CD4-positive, alpha-beta T cell treated with Interleukin-2 at 100 ng/mL for 4 hours (primary cell): ENCODE data around the gene BIN2.
A peak's percentile ranks its signal among the peaks of the same experiment; 100 is the strongest.

Source experiments
- DNase-seq: peaks from one replicate; pipeline ENCODE4 v3.0.0-alpha.2; 2020; ENCODE audit warnings: low spot score

The BIN2 gene

GRCh38 chr12:51254536-51254935 is 69.4 kb downstream of the BIN2 start:
- no peak for DNase-seq

GRCh38 chr12:51253276-51253675 is 70.7 kb downstream of the BIN2 start:
- no peak for DNase-seq

- DNase-seq, result no peak
These were observed 76.3 kb downstream of the BIN2 start for GRCh38 chr12:51247523-51248206.

GRCh38 chr12:51246254-51246853 is 77.6 kb downstream of the BIN2 start:
- DNase-seq, result peak; percentile 50

- DNase-seq, result no peak
These were observed 78.3 kb downstream of the BIN2 start for GRCh38 chr12:51245476-51246253.

DNA sequence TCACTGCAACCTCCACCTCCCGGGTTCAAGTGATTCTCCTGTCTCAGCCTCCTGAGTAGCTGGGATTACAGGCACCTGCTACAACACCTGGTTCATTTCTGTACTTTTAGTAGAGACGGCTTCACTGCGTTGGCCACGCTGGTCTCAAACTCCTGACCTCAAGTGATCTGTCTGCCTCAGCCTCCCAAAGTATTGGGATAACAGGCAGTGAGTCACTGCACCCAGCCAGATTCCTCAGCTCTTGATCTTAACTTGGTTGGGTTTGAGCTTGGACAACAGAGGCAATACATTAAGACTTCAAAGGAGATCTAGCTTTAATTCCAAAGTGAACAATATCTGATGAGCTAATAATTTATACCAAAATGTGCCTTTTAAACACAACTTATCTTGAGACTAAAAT is 79.7 kb downstream of the BIN2 start:
- no peak for DNase-seq

GRCh38 chr12:51242876-51243275 is 81.1 kb downstream of the BIN2 start:
- DNase-seq, result no peak

DNA sequence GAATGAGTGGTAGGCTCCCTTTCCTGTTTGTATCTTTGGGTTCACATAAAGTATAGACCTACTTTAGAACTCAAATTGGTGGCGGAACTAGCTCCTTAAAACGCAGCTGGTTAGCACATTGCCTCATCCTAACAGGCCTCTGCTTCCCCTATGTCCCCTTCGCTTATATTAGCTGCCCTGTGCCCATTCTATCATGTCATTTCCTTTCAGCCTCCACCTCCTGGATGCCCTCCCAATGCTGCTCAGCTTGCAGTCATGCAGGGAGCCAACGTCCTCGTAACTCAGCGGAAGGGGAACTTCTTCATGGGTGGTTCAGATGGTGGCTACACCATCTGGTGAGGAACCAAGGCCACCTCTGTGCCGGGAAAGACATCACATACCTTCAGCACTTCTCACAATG is 81.9 kb downstream of the BIN2 start:
- DNase-seq, result no peak

DNA sequence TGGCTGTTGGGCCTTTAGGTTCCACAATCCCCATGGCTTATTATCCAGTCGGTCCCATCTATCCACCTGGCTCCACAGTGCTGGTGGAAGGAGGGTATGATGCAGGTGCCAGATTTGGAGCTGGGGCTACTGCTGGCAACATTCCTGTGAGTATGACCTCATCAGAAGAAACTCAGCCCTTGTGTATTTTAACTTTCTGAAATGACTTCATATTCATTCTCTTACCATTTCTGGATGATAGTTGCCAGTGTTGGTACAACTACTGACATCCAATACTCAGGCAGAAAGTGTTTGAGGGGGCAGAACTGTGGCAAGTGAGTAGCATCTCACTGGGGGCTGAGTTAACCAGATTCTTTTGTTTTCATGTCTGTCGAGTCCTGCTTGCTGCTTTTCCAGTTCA is 83.0 kb downstream of the BIN2 start:
- no peak for DNase-seq

- peak; percentile 96 for DNase-seq
These were observed 85.3 kb downstream of the BIN2 start, which contains the start of gene DAZAP2 for GRCh38 chr12:51238510-51239334. Gene DAZAP2 (plus strand): TSS chr12:51238826. CDS start chr12:51238908, 82 bp downstream.

DNA sequence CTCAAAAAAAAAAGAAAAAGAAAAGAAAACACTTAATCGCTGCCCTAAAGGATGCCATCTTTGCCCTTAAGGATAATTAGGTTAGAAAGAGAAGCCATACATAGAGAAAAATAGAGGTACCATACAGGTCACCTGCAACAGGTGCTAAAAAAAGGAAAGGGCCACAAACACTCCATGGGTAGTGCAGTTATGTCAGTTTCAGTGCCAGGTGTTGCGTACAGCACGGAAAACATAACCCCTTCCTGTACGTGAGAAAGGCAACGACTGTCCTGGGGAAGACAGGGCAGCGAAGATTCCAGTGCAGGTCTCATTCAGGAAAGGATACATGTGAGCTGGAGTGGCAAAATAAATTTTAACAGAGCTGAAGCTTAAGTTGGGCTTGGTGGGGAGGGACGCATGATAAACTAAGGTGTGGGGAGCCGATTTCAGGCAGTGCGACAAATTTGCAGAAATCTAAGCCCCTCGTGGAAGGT is 85.9 kb downstream of the BIN2 start:
- peak; percentile 16 for DNase-seq

GRCh38 chr12:51234530-51234929 is 89.4 kb downstream of the BIN2 start:
- no peak for DNase-seq

GRCh38 chr12:51232642-51233041 is 91.3 kb downstream of the BIN2 start:
- DNase-seq, result no peak
